HCT116 (cell line): Measurements from ENCODE around the gene GREB1L. TPM values are rescaled to one million over a fixed set of nuclear protein-coding genes. Genes with fewer than 3 reads are reported as not detected.

Source experiments
- ATAC-seq: fragments of 200-7000 bp; cut with Tn5 transposase; 2 replicates; pipeline ENCODE4 v1.9.1; 2020; ENCODE audit warnings: mild to moderate bottlenecking, moderate library complexity
- BruUV-seq: library from RNA; stranded (reverse); fragments of 400-500 nt; replicated peaks from 2 replicates; lab custom pipeline; 2021; lab: Mats Ljungman, UMichigan
- CTCF ChIA-PET: fragments of 300-600 bp; sonication (Branson Sonifier 250); formaldehyde crosslinking; loops from one replicate; lab custom pipeline; 2021; ENCODE audit warnings: antibody characterized with exemption; lab: Charles Lee
- POLR2A ChIA-PET: fragments of 300-600, 350-600 bp; sonication (Branson Sonifier 250); formaldehyde crosslinking; loops from one replicate; lab custom pipeline; 2021; ENCODE audit warnings: antibody characterized with exemption; lab: Charles Lee
- RAD21 ChIA-PET, 2 experiments: fragments of 300-600 bp; sonication (Branson Sonifier 250); formaldehyde crosslinking; loops; one replicate each; lab custom pipeline; 2023; ENCODE audit warnings: low total read pairs in 2 of 2; ENCODE audit not compliant: uncharacterized antibody in 2 of 2, unreplicated experiment in 2 of 2, low non-redundant PET in 1 of 2; lab: Charles Lee
- DNase-seq: peaks from one replicate; pipeline ENCODE4 v3.0.0-alpha.2; 2010; ENCODE audit warnings: low read depth, low spot score
- H2AFZ ChIP-seq: fragments of 200-600 bp; shearing (Covaris generic), sonication (generic); 2 replicates; pipeline ENCODE4 v1.6.1; 2017; ENCODE audit warnings: low read depth, mixed run types, mixed read lengths, antibody characterized with exemption, low read length; ENCODE audit not compliant: poor library complexity, severe bottlenecking
- H3K27ac ChIP-seq: 2 replicates; pipeline ENCODE4 v1.5.1; 2012; ENCODE audit warnings: low read depth, low read length
- H3K27me3 ChIP-seq: fragments of 200-600 bp; sonication (generic); 2 replicates; pipeline ENCODE4 v1.6.1; 2016; ENCODE audit warnings: mixed run types, low read length, mixed read lengths; ENCODE audit not compliant: insufficient read depth
- H3K36me3 ChIP-seq, 2 experiments: fragments of 200-500 bp in 1 of 2; fragments of 200-600 bp in 1 of 2; sonication (Bioruptor generic) in 1 of 2; sonication (generic) in 1 of 2; 2 replicates each; pipeline versions ENCODE4 v1.5.1 to v1.6.1; 2014 to 2016; ENCODE audit warnings: low read length in 2 of 2, inconsistent platforms in 1 of 2, mixed read lengths in 1 of 2, mixed run types in 1 of 2; ENCODE audit not compliant: insufficient read depth in 2 of 2, control insufficient read depth in 1 of 2
- H3K4me1 ChIP-seq, 2 experiments: fragments of 200-600 bp in 1 of 2; sonication (generic) in 1 of 2; 2 replicates each; pipeline versions ENCODE4 v1.5.1 to v1.6.1; 2012 to 2017; ENCODE audit warnings: low read length in 2 of 2, inconsistent platforms in 1 of 2, mild to moderate bottlenecking in 1 of 2, mixed read lengths in 1 of 2, mixed run types in 1 of 2, moderate library complexity in 1 of 2; ENCODE audit not compliant: insufficient read depth in 2 of 2, control insufficient read depth in 1 of 2
- H3K4me2 ChIP-seq: fragments of 200-600 bp; sonication (generic); 2 replicates; pipeline ENCODE4 v1.6.1; 2017; ENCODE audit warnings: mixed run types, low read length, mixed read lengths
- H3K4me3 ChIP-seq, 2 experiments: fragments of 200-600 bp in 1 of 2; sonication (generic) in 1 of 2; replicated peaks in 1 of 2; 2 replicates each; pipeline ENCODE4 v1.5.1; 2011 to 2016; ENCODE audit warnings: low read length in 2 of 2, control low read depth in 1 of 2, low read depth in 1 of 2, mild to moderate bottlenecking in 1 of 2, mixed read lengths in 1 of 2, mixed run types in 1 of 2
- H3K79me2 ChIP-seq: fragments of 200-600 bp; sonication (generic); 2 replicates; pipeline ENCODE4 v1.6.1; 2017; ENCODE audit warnings: mild to moderate bottlenecking, mixed run types, low read length, moderate library complexity, mixed read lengths; ENCODE audit not compliant: insufficient read depth
- H3K9ac ChIP-seq: fragments of 200-600 bp; sonication (generic); 2 replicates; pipeline ENCODE4 v1.6.1; 2016; ENCODE audit warnings: low read length, mixed read lengths
- H3K9me2 ChIP-seq: fragments of 200-600 bp; sonication (generic), shearing (Covaris generic); 2 replicates; pipeline ENCODE4 v1.6.1; 2017; ENCODE audit warnings: mixed run types, mild to moderate bottlenecking, moderate library complexity; ENCODE audit not compliant: insufficient read depth
- H3K9me3 ChIP-seq, 2 experiments: fragments of 200-500 bp in 1 of 2; fragments of 200-600 bp in 1 of 2; sonication (Bioruptor generic) in 1 of 2; sonication (generic) in 1 of 2; 2 replicates each; pipeline ENCODE4 v1.6.1; 2014 to 2017; ENCODE audit warnings: low read length in 2 of 2, mixed read lengths in 2 of 2, inconsistent platforms in 1 of 2, low read depth in 1 of 2, mild to moderate bottlenecking in 1 of 2, mixed run types in 1 of 2, moderate library complexity in 1 of 2; ENCODE audit not compliant: control insufficient read depth in 1 of 2, insufficient read depth in 1 of 2
- H4K20me1 ChIP-seq: fragments of 200-600 bp; sonication (generic), shearing (Covaris generic); 2 replicates; pipeline ENCODE4 v1.6.1; 2017; ENCODE audit warnings: mixed run types, mild to moderate bottlenecking, moderate library complexity; ENCODE audit not compliant: insufficient read depth
- ATF3 ChIP-seq: IDR thresholded peaks from 2 replicates; pipeline ENCODE4 v1.6.1; 2012
- EGR1 ChIP-seq: IDR thresholded peaks from 2 replicates; pipeline ENCODE4 v1.6.1; 2012; ENCODE audit warnings: low read depth
- ELF1 ChIP-seq: IDR thresholded peaks from 2 replicates; pipeline ENCODE4 v1.6.1; 2012; ENCODE audit warnings: low read depth, borderline replicate concordance
- EZH2 ChIP-seq: fragments of 200-600 bp; sonication (generic); IDR thresholded peaks from 2 replicates; pipeline ENCODE4 v1.6.1; 2017; ENCODE audit warnings: antibody characterized with exemption, mixed run types
- SIN3A ChIP-seq: IDR thresholded peaks from 2 replicates; pipeline ENCODE4 v1.6.1; 2012; ENCODE audit warnings: low read depth
- ZNF274 ChIP-seq: fragments of 200-500 bp; sonication (Bioruptor generic); IDR thresholded peaks from 2 replicates; pipeline ENCODE4 v1.6.1; 2014; ENCODE audit warnings: mild to moderate bottlenecking, low read depth, low read length, inconsistent platforms
- intact Hi-C: fragments of 100-400 bp; cut with micrococcal nuclease; formaldehyde crosslinking; loops from 2 replicates; pipeline ENCODE4 v1.10.0; 2022
- total RNA-seq: library from RNA; stranded (reverse); gene quantifications from one replicate; pipeline ENCODE4 v1.2.1, GENCODE V29; 2021; ENCODE audit not compliant: unreplicated experiment
- TF ChIP-seq, protein P1 (sequence below): IDR thresholded peaks from 2 replicates; pipeline ENCODE4 v1.6.1; 2012; ENCODE audit warnings: low read depth

The GREB1L gene
- total RNA-seq, 1 experiment from 2014 or later: 12.2 TPM

GRCh38 chr18:21402272-21402671 is 160.2 kb downstream of the GREB1L start:
- POLR2A ChIA-PET: no interaction called here
- TF ChIP-seq EGR1 (no peak), EZH2 (no peak), SIN3A (no peak), ZNF274 (no peak), ATF3 (no peak), ELF1 (no peak)
- TF ChIP-seq, protein P1, sequence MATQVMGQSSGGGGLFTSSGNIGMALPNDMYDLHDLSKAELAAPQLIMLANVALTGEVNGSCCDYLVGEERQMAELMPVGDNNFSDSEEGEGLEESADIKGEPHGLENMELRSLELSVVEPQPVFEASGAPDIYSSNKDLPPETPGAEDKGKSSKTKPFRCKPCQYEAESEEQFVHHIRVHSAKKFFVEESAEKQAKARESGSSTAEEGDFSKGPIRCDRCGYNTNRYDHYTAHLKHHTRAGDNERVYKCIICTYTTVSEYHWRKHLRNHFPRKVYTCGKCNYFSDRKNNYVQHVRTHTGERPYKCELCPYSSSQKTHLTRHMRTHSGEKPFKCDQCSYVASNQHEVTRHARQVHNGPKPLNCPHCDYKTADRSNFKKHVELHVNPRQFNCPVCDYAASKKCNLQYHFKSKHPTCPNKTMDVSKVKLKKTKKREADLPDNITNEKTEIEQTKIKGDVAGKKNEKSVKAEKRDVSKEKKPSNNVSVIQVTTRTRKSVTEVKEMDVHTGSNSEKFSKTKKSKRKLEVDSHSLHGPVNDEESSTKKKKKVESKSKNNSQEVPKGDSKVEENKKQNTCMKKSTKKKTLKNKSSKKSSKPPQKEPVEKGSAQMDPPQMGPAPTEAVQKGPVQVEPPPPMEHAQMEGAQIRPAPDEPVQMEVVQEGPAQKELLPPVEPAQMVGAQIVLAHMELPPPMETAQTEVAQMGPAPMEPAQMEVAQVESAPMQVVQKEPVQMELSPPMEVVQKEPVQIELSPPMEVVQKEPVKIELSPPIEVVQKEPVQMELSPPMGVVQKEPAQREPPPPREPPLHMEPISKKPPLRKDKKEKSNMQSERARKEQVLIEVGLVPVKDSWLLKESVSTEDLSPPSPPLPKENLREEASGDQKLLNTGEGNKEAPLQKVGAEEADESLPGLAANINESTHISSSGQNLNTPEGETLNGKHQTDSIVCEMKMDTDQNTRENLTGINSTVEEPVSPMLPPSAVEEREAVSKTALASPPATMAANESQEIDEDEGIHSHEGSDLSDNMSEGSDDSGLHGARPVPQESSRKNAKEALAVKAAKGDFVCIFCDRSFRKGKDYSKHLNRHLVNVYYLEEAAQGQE: no peak
- BruUV-seq: no TSS peak

More at GRCh38 chr18:21402272-21402671, 160.2 kb downstream of the GREB1L start:
- ATAC-seq: no peak
- Histone ChIP-seq H3K27me3 (no peaks in the 10 kb centered on the region), H3K36me3 (0 out of 4 replicates have a peak, but pooled peaks cover 0 to 7% of the 10 kb centered on the region in 2 experiments), H3K79me2 (no peaks in the 10 kb centered on the region), H3K9me2 (no peaks in the 10 kb centered on the region), H3K9ac (no peak overlapping the region), H3K9me3 (no peaks in the 10 kb centered on the region), H3K4me3 (no peak overlapping the region), H3K27ac (no peak overlapping the region), H2AFZ (no peak overlapping the region), H3K4me2 (no peak overlapping the region), H4K20me1 (no peaks in the 10 kb centered on the region), H3K4me1 (peaks cover 2 to 12% of the 10 kb centered on the region in 2 experiments; a peak in 3 of 4 replicates)
- ChIA-PET RAD21 (no interaction called here), CTCF (no interaction called here)
- DNase-seq: no peak
- intact Hi-C loops: no loop called here
